Measurements from ENCODE around the gene TRAP1. TPM values are rescaled to one million over a fixed set of nuclear protein-coding genes. Genes with fewer than 3 reads are reported as not detected.

Gene TRAP1
- total and polyA plus RNA-seq, 7 donors, result 98.1 to 162 (median 122) TPM

DNA sequence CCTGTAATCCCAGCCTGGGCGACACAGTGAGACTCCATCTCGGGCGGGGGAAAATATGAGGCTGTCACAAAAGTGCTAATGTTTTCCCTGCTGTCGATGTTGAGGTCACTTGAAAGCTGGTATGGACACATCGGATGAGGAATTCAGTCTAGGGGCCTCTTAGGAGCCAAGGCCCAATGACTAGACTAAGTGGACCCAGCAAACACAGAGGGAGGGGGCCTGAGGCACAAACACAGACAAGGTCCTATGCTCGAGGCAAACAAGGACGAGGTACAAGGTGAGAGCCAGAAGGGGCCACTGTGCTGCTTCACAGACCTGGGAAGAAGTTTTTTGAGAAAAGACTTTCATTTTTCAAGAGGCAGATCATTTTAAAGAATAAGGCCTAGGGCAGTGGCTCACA, 15.2 kb downstream of the TRAP1 start:
- 91 to 94% (median 93%) methylated on average over 7 of the region's 7 CpGs for WGBS, 3 donors
- ATAC-seq (no peak), DNase-seq (peak in 1 of 2 donors; percentile 5)
- no peak overlapping the region for H3K27ac ChIP-seq
- intact Hi-C loops (cut with DNase I), result no loop called here
- no peak overlapping the region for H3K4me3 ChIP-seq
- H3K4me1 ChIP-seq, result peaks cover 7% of the 10 kb centered on the region
- H3K27me3 ChIP-seq (ENCODE audit: insufficient read depth in 3 of 3, low read length in 2 of 3), result no peaks in the 10 kb centered on the region
- peaks cover 0 to 4% of the 10 kb centered on the region in 2 donors for H3K36me3 ChIP-seq (ENCODE audit: insufficient read depth in 1 of 2, low read depth in 1 of 2)
- no peaks in the 10 kb centered on the region for H3K9me3 ChIP-seq
- no peak for TF ChIP-seq CTCF (IDR thresholded peaks at IDR 0.05)

GRCh38 chr16:3701531-3701930, 15.8 kb downstream of the TRAP1 start:
- peaks cover 0 to 4% of the 10 kb centered on the region in 2 donors for H3K36me3 ChIP-seq (ENCODE audit: insufficient read depth in 1 of 2, low read depth in 1 of 2)
- no peak for TF ChIP-seq CTCF (IDR thresholded peaks at IDR 0.05)
- intact Hi-C loops (cut with DNase I), result no loop called here
- ATAC-seq (no peak), DNase-seq (no peak)
- H3K4me3 ChIP-seq, result no peak overlapping the region
- peaks cover 9% of the 10 kb centered on the region for H3K4me1 ChIP-seq
- no peaks in the 10 kb centered on the region for H3K27me3 ChIP-seq (ENCODE audit: insufficient read depth in 3 of 3, low read length in 2 of 3)
- H3K27ac ChIP-seq, result no peak overlapping the region
- H3K9me3 ChIP-seq, result no peaks in the 10 kb centered on the region
- 69 to 86% (median 81%) methylated on average over 4 of the region's 4 CpGs for WGBS, 3 donors

DNA sequence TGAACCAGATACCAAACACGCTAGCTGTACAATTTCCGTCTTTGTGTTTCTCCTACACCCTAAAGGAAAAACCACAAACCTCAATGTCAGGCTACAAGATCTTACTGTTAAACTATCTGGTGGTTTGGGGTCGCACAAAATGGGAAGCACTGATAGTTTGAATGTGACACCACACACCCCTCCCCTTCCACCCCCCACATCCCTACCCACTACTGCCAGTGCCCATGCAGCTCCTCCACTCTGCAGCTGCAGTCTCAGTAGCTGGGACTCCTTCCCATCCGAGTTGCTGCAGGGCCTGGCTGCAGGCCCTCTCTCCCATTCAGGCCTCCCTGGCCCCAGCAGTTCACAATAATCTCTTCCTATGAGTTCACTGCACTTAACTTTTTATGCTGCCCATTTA, 18.4 kb downstream of the TRAP1 start:
- ATAC-seq, result no peak
- peaks cover 0 to 4% of the 10 kb centered on the region in 2 donors for H3K36me3 ChIP-seq (ENCODE audit: insufficient read depth in 1 of 2, low read depth in 1 of 2)
- no peak for TF ChIP-seq CTCF (IDR thresholded peaks at IDR 0.05)
- H3K27ac ChIP-seq, result no peak overlapping the region
- peaks cover 28% of the 10 kb centered on the region for H3K4me1 ChIP-seq
- H3K9me3 ChIP-seq, result no peaks in the 10 kb centered on the region
- intact Hi-C loops (cut with DNase I), result loop anchor here in 1 of 2 donors (5.0 kb wide), 1 partner anchor 48 kb away; no protein-coding TSS in a partner anchor
- 55 to 65% (median 64%) methylated on average over 4 of the region's 4 CpGs for WGBS, 3 donors
- no peak overlapping the region for H3K4me3 ChIP-seq
- no peaks in the 10 kb centered on the region for H3K27me3 ChIP-seq (ENCODE audit: insufficient read depth in 3 of 3, low read length in 2 of 3)
- DNase-seq, result peak in 1 of 2 donors; percentile 25

- intact Hi-C loops (cut with DNase I), result loop anchor here in 1 of 2 donors (5.0 kb wide), 1 partner anchor 51 kb away; no protein-coding TSS in a partner anchor
- peak in 1 of 2 donors; percentile 61 for DNase-seq
- ATAC-seq, result peak; percentile 91 to 93 (median 92)
- H3K36me3 ChIP-seq (ENCODE audit: insufficient read depth in 1 of 2, low read depth in 1 of 2), result no peaks in the 10 kb centered on the region
- 31 to 58% (median 39%) methylated on average over 13 of the region's 13 CpGs for WGBS, 3 donors
- H3K27ac ChIP-seq, result peak overlapping the region; percentile 88
- H3K27me3 ChIP-seq (ENCODE audit: insufficient read depth in 3 of 3, low read length in 2 of 3), result no peaks in the 10 kb centered on the region
- peak overlapping the region; percentile 42 for H3K4me3 ChIP-seq
- TF ChIP-seq CTCF (IDR thresholded peaks at IDR 0.05), result no peak
- peaks cover 35% of the 10 kb centered on the region for H3K4me1 ChIP-seq
- H3K9me3 ChIP-seq, result no peaks in the 10 kb centered on the region
Observed at GRCh38 chr16:3696425-3697218, 20.7 kb downstream of the TRAP1 start.
